Measurements from ENCODE around the gene PGLYRP1.

Gene PGLYRP1

DNA sequence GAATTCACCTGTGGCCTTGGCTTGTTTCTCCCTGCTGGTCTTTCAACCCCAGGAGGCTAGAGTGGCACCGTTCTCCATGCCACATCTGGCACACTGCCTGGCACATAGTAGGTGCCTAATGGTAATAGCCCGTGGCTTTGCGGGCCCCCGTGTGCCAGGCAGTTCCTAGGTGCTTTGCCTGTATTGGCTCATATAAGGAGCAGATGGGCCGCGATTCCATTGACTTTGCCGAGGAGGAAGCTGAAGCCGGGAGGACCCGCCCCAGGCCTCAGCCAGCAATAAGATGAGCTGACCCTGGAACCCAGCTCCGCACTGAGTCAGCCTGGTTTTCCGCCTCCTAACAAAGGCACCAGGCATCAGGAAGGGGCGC lies 807 bp downstream of the PGLYRP1 start:
- TF ChIP-seq CTCF (conservative IDR thresholded peaks at IDR 0.05; ENCODE audit: low read depth, low read length), result no peak
- no peak for DNase-seq (ENCODE audit: low read depth)
- no peak overlapping the region for H3K4me3 ChIP-seq (ENCODE audit: low read depth, low read length)

GRCh38 chr19:46021531-46022041 lies 1.3 kb downstream of the PGLYRP1 start:
- peak; percentile 10 for TF ChIP-seq CTCF (conservative IDR thresholded peaks at IDR 0.05; ENCODE audit: low read depth, low read length)
- DNase-seq (ENCODE audit: low read depth), result no peak
- H3K4me3 ChIP-seq (ENCODE audit: low read depth, low read length), result no peak overlapping the region

DNA sequence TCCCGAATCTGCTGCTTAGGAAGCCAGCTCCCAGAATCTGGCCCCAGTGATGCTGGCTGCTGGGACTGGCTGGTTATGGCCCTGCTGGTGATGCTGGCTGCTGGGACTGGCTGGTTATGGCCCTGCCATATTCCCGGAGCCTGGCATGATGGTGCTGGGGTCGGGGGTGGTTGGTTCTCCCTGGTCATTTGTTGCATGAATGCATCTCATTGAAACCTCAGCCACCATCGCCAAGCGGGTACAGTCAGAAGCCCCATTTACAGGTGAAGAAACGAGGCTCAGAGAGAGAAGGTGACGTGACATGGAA lies 2.1 kb downstream of the PGLYRP1 start:
- no peak overlapping the region for H3K4me3 ChIP-seq (ENCODE audit: low read depth, low read length)
- no peak for DNase-seq (ENCODE audit: low read depth)
- TF ChIP-seq CTCF (conservative IDR thresholded peaks at IDR 0.05; ENCODE audit: low read depth, low read length), result no peak

- no peak for TF ChIP-seq CTCF (conservative IDR thresholded peaks at IDR 0.05; ENCODE audit: low read depth, low read length)
- H3K4me3 ChIP-seq (ENCODE audit: low read depth, low read length), result no peak overlapping the region
Measured at GRCh38 chr19:46019270-46019669, 3.6 kb downstream of the PGLYRP1 start.

GRCh38 chr19:46018729-46019251 lies 4.1 kb downstream of the PGLYRP1 start:
- TF ChIP-seq CTCF (conservative IDR thresholded peaks at IDR 0.05; ENCODE audit: low read depth, low read length), result no peak
- H3K4me3 ChIP-seq (ENCODE audit: low read depth, low read length), result no peak overlapping the region
- no peak for DNase-seq (ENCODE audit: low read depth)

More at GRCh38 chr19:46019270-46019669, 3.6 kb downstream of the PGLYRP1 start:
- DNase-seq (ENCODE audit: low read depth), result no peak

DNA sequence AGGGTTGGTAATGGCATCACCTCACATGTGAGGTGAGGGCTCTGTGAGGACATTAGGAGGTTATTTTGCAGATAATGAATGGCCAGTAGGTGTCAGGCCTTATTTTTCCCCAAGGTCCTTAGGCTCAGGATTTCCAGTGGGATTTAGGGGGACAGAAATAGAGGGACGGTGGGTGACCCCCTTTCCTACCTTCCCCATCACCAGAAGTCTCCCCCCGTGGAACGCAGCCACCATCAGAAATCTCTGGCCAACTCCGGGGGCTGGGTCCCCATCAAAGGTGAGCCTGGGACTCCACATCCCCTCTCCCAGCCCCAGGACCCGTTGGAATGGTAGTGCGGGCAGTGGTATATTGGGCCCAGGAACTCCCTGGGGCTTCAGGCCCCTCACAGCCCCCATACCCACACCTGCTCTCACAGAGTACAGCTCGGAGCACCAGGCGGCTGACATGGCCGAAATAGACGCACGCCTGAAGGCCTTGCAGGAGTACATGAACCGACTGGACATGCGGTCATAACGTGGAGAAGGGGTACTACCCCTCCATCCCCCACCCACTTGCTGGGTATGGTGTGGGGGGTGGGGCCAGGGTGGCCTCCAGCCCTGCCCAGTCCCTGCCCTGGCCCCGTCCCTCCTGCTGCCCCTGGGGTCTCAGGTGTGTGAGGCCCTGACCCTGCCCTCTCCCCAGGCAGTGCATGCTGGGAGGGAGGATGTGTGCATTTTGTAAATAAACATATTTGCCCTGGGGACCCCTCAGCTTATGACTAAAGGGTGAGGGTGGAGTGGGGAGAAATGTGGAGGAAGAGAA lies 4.8 kb downstream of the PGLYRP1 start:
- no peak for DNase-seq (ENCODE audit: low read depth)
- no peak overlapping the region for H3K4me3 ChIP-seq (ENCODE audit: low read depth, low read length)
- peak; percentile 1 for TF ChIP-seq CTCF (conservative IDR thresholded peaks at IDR 0.05; ENCODE audit: low read depth, low read length)

- H3K4me3 ChIP-seq (ENCODE audit: low read depth, low read length), result no peak overlapping the region
- no peak for TF ChIP-seq CTCF (conservative IDR thresholded peaks at IDR 0.05; ENCODE audit: low read depth, low read length)
- DNase-seq (ENCODE audit: low read depth), result no peak
Measured at GRCh38 chr19:46017095-46017429, 5.8 kb downstream of the PGLYRP1 start.

Data from choroid plexus epithelial cell (primary cell).